IMR-90 (cell line): ENCODE results near the gene MPP2. TPM values are rescaled to one million over a fixed set of nuclear protein-coding genes. Genes with fewer than 3 reads are reported as not detected.

Experiments used
- ATAC-seq: fragments of 200-7000 bp; cut with Tn5 transposase; 2 replicates; pipeline ENCODE4 v1.9.1; 2020; ENCODE audit warnings: low read depth, mild to moderate bottlenecking, moderate library complexity
- BruUV-seq: library from RNA; stranded (reverse); fragments of 400-500 nt; replicated peaks from 2 replicates; lab custom pipeline; 2021; lab: Mats Ljungman, UMichigan
- CTCF ChIA-PET: fragments of 300-600 bp; formaldehyde crosslinking; extraction: SDS; loops from one replicate; lab custom pipeline; 2021; ENCODE audit warnings: antibody characterized with exemption; lab: Yijun Ruan, JAX
- POLR2A ChIA-PET: fragments of 300-600 bp; sonication (Branson Sonifier 250); formaldehyde crosslinking; loops from one replicate; lab custom pipeline; 2022; ENCODE audit warnings: antibody characterized with exemption; ENCODE audit not compliant: unreplicated experiment; lab: Charles Lee
- DNase-seq: peaks from one replicate; pipeline ENCODE4 v3.0.0; 2013
- H2AFZ ChIP-seq: replicated peaks from 2 replicates; pipeline ENCODE3; 2013; ENCODE audit warnings: low read length, mild to moderate bottlenecking; ENCODE audit not compliant: poor library complexity
- H2AK5ac ChIP-seq: 2 replicates; pipeline ENCODE4 v1.6.1; 2013; ENCODE audit warnings: low read depth, low read length, inconsistent platforms
- H2AK9ac ChIP-seq: replicated peaks from 2 replicates; pipeline ENCODE3; 2013; ENCODE audit warnings: mild to moderate bottlenecking, low read depth, low read length, moderate library complexity; ENCODE audit not compliant: poor library complexity
- H2BK120ac ChIP-seq: 2 replicates; pipeline ENCODE4 v1.6.1; 2013; ENCODE audit warnings: low read depth, low read length, inconsistent platforms
- H2BK15ac ChIP-seq: 3 replicates; pipeline ENCODE4 v1.6.1; 2013; ENCODE audit warnings: low read depth, low read length, inconsistent platforms
- H2BK20ac ChIP-seq: 2 replicates; pipeline ENCODE4 v1.6.1; 2013; ENCODE audit warnings: low read depth, mild to moderate bottlenecking, inconsistent platforms, low read length, moderate library complexity
- H2BK5ac ChIP-seq: 2 replicates; pipeline ENCODE4 v1.6.1; 2013; ENCODE audit warnings: mild to moderate bottlenecking, low read depth, low read length, inconsistent platforms; ENCODE audit not compliant: poor library complexity, severe bottlenecking
- H3K14ac ChIP-seq: replicated peaks from 2 replicates; pipeline ENCODE4 v1.6.1; 2013; ENCODE audit warnings: low read depth, low read length, inconsistent platforms
- H3K18ac ChIP-seq: 2 replicates; pipeline ENCODE4 v1.6.1; 2013; ENCODE audit warnings: low read depth, low read length, control low read depth
- H3K23ac ChIP-seq: 2 replicates; pipeline ENCODE4 v1.6.1; 2013; ENCODE audit warnings: low read depth, low read length, inconsistent platforms
- H3K27ac ChIP-seq: 2 replicates; pipeline ENCODE4 v1.5.1; 2013; ENCODE audit warnings: mild to moderate bottlenecking, control low read depth, low read length; ENCODE audit not compliant: insufficient read depth
- H3K27me3 ChIP-seq: 2 replicates; pipeline ENCODE4 v1.6.1; 2013; ENCODE audit warnings: low read length; ENCODE audit not compliant: control insufficient read depth, insufficient read depth
- H3K36me3 ChIP-seq: 2 replicates; pipeline ENCODE4 v1.6.1; 2013; ENCODE audit warnings: low read length, mixed read lengths; ENCODE audit not compliant: control insufficient read depth, insufficient read depth
- H3K4ac ChIP-seq: 2 replicates; pipeline ENCODE4 v1.6.1; 2013; ENCODE audit warnings: low read depth, low read length, inconsistent platforms
- H3K4me1 ChIP-seq: 2 replicates; pipeline ENCODE4 v1.6.1; 2013; ENCODE audit warnings: low read length, mixed read lengths; ENCODE audit not compliant: control insufficient read depth, insufficient read depth
- H3K4me2 ChIP-seq: 2 replicates; pipeline ENCODE4 v1.6.1; 2013; ENCODE audit warnings: low read depth, mild to moderate bottlenecking, control low read depth, low read length, moderate library complexity
- H3K4me3 ChIP-seq: 2 replicates; pipeline ENCODE4 v1.5.1; 2013; ENCODE audit warnings: low read depth, mild to moderate bottlenecking, control low read depth, low read length, moderate library complexity; ENCODE audit not compliant: insufficient read depth
- H3K56ac ChIP-seq: 2 replicates; pipeline ENCODE4 v1.6.1; 2013; ENCODE audit warnings: low read length, inconsistent platforms; ENCODE audit not compliant: insufficient read depth; ENCODE audit errors: extremely low read depth
- H3K79me1 ChIP-seq, 2 experiments: 2 replicates each; pipeline ENCODE4 v1.6.1; 2013; ENCODE audit warnings: low read length in 2 of 2, inconsistent platforms in 1 of 2, low read depth in 1 of 2
- H3K9ac ChIP-seq: 2 replicates; pipeline ENCODE4 v1.6.1; 2013; ENCODE audit warnings: low read depth, low read length, control low read depth
- H3K9me1 ChIP-seq: 2 replicates; pipeline ENCODE4 v1.6.1; 2013; ENCODE audit warnings: low read length, inconsistent platforms; ENCODE audit not compliant: insufficient read depth
- H3K9me3 ChIP-seq: 2 replicates; pipeline ENCODE4 v1.6.1; 2013; ENCODE audit warnings: low read length; ENCODE audit not compliant: control insufficient read depth, insufficient read depth
- H4K20me1 ChIP-seq: 2 replicates; pipeline ENCODE4 v1.6.1; 2013; ENCODE audit warnings: low read length, inconsistent platforms; ENCODE audit not compliant: insufficient read depth
- H4K5ac ChIP-seq: 2 replicates; pipeline ENCODE4 v1.6.1; 2013; ENCODE audit warnings: mild to moderate bottlenecking, low read depth, low read length, control low read depth
- H4K8ac ChIP-seq, 2 experiments: 2 replicates each; pipeline ENCODE4 v1.6.1; 2013; ENCODE audit warnings: low read depth in 2 of 2, low read length in 2 of 2, control low read depth in 1 of 2, inconsistent platforms in 1 of 2
- H4K91ac ChIP-seq: 2 replicates; pipeline ENCODE4 v1.6.1; 2013; ENCODE audit warnings: low read depth, low read length, inconsistent platforms; ENCODE audit not compliant: insufficient read depth
- BHLHE40 ChIP-seq: fragments of 150-350 bp; IDR thresholded peaks from 2 replicates; pipeline ENCODE4 v1.6.1; 2016; ENCODE audit warnings: mild to moderate bottlenecking, low read depth, low read length
- CHD1 ChIP-seq: IDR thresholded peaks from 2 replicates; pipeline ENCODE4 v1.6.1; 2012; ENCODE audit warnings: low read depth, low read length, improper control_type of control experiment
- NFE2L2 ChIP-seq: fragments of 150-350 bp; IDR thresholded peaks from 2 replicates; pipeline ENCODE4 v1.6.1; 2016; ENCODE audit warnings: low read depth, mild to moderate bottlenecking, low read length
- RAD21 ChIP-seq: IDR thresholded peaks from 2 replicates; pipeline ENCODE4 v1.6.1; 2012; ENCODE audit warnings: low read length, improper control_type of control experiment
- RFX5 ChIP-seq: IDR thresholded peaks from 2 replicates; pipeline ENCODE4 v1.8.0; 2012; ENCODE audit warnings: low read depth, mild to moderate bottlenecking, low read length, moderate library complexity
- SMC3 ChIP-seq: fragments of 150-350 bp; IDR thresholded peaks from 2 replicates; pipeline ENCODE4 v1.6.1; 2016; ENCODE audit warnings: low read depth, mild to moderate bottlenecking, antibody characterized with exemption, low read length, moderate library complexity
- USF2 ChIP-seq: fragments of 150-350 bp; IDR thresholded peaks from 2 replicates; pipeline ENCODE4 v1.6.1; 2017; ENCODE audit warnings: mild to moderate bottlenecking, antibody characterized with exemption, low read length, low read depth
- WGBS, 2 experiments: methylation state at CpG; one replicate each; pipeline versions ENCODE4 v1.1.5 to v1.1.7; 2013; ENCODE audit warnings: missing lambda C conversion rate in 2 of 2; ENCODE audit not compliant: insufficient read length in 1 of 2; ENCODE audit errors: extremely low coverage in 2 of 2; 5-methylcytosine and 5-hydroxymethylcytosine counted together
- dilution Hi-C: fragments of 300-500 bp; cut with HindIII; formaldehyde crosslinking; loops from one replicate; pipeline ENCODE4 v1.14.3; 2018; ENCODE audit warnings: low sequenced_read_pairs; ENCODE audit not compliant: unreplicated experiment
- in situ Hi-C: fragments of 300-500 bp; cut with MboI; formaldehyde crosslinking; loops from 3 replicates; pipeline ENCODE4 v1.14.3; 2019; ENCODE audit warnings: low sequenced_read_pairs, inconsistent platforms, mixed read lengths
- intact Hi-C: fragments of 100-400 bp; cut with micrococcal nuclease; formaldehyde crosslinking; loops from 2 replicates; pipeline ENCODE4 v1.10.0; 2022
- polyA plus RNA-seq, 3 experiments: library from polyadenylated mRNA; depleted of rRNA; stranded (reverse); fragments of >200 nt; gene quantifications; 2 replicates each; pipeline ENCODE4 v1.2.3, GENCODE V29; 2012; ENCODE audit warnings: low replicate concordance in 1 of 3
- total RNA-seq: library from RNA; depleted of rRNA; stranded (reverse); fragments of >200 nt; gene quantifications from 2 replicates; pipeline ENCODE4 v1.2.3, GENCODE V29; 2012
- TF ChIP-seq, protein P1 (sequence below): fragments of 150-350 bp; IDR thresholded peaks from 2 replicates; pipeline ENCODE4 v1.6.1; 2016; ENCODE audit warnings: low read depth, mild to moderate bottlenecking, low read length, moderate library complexity, borderline replicate concordance

MPP2 gene
- total and polyA plus RNA-seq, 2 of the 4 experiments (the other 2 are of a cell fraction): 3.2 to 3.8 TPM

- Histone ChIP-seq H3K27me3 (peaks cover 55% of the 10 kb centered on the region), H3K9me3 (no peaks in the 10 kb centered on the region), H3K4me2 (no peak overlapping the region), H2AFZ (no peak overlapping the region), H2BK5ac (no peak overlapping the region), H2BK20ac (no peak overlapping the region), H4K20me1 (no peaks in the 10 kb centered on the region; the same call in 1 of the 2 replicates), H3K79me1 (no peaks in the 10 kb centered on the region), H3K56ac (no peak overlapping the region), H3K4ac (no peak overlapping the region), H2BK120ac (no peak overlapping the region), H4K5ac (no peak overlapping the region), H2BK15ac (no peak overlapping the region), H4K8ac (no peak overlapping the region), H3K18ac (no peak overlapping the region), H3K4me1 (no peaks in the 10 kb centered on the region; the same call in 1 of the 2 replicates), H3K14ac (no peak overlapping the region), H3K23ac (no peak overlapping the region), H2AK5ac (no peak overlapping the region), H4K91ac (no peak overlapping the region), H3K9me1 (no peaks in the 10 kb centered on the region; the same call in 1 of the 2 replicates), H3K4me3 (no peak overlapping the region), H3K9ac (no peak overlapping the region), H3K36me3 (no peaks in the 10 kb centered on the region), H3K27ac (no peak overlapping the region), H2AK9ac (no peak overlapping the region)
- in situ Hi-C loops: no loop called here
- BruUV-seq: no TSS peak
- ChIA-PET CTCF (no interaction called here), POLR2A (no interaction called here)
- TF ChIP-seq BHLHE40 (no peak), SMC3 (no peak), USF2 (no peak), CHD1 (no peak), RFX5 (no peak), NFE2L2 (no peak), RAD21 (no peak)
- TF ChIP-seq, protein P1, sequence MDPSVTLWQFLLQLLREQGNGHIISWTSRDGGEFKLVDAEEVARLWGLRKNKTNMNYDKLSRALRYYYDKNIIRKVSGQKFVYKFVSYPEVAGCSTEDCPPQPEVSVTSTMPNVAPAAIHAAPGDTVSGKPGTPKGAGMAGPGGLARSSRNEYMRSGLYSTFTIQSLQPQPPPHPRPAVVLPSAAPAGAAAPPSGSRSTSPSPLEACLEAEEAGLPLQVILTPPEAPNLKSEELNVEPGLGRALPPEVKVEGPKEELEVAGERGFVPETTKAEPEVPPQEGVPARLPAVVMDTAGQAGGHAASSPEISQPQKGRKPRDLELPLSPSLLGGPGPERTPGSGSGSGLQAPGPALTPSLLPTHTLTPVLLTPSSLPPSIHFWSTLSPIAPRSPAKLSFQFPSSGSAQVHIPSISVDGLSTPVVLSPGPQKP: no peak
- ATAC-seq (no peak), DNase-seq (peak; percentile 39)
- dilution Hi-C loops: no loop called here
- intact Hi-C loops: no loop called here
- WGBS, 2 experiments: no CpG with 5 or more reads among the region's 3 CpGs
Measured at GRCh38 chr17:43936434-43936833, 29.1 kb upstream of the MPP2 start.
